GM21515 (cell line): ENCODE data around the gene TFAP2D.

Experiments
- ATAC-seq: cut with Tn5 transposase; IDR thresholded peaks from one replicate; pipeline ENCODE4 v1.9.1; 2021; ENCODE audit not compliant: unreplicated experiment

Gene TFAP2D

GRCh38 chr6:50718566-50718965, 5.2 kb downstream of the TFAP2D start:
- no peak for ATAC-seq

GRCh38 chr6:50720623-50721022, 7.3 kb downstream of the TFAP2D start:
- no peak for ATAC-seq

- no peak for ATAC-seq
Observed at GRCh38 chr6:50721978-50722377, 8.7 kb downstream of the TFAP2D start.

GRCh38 chr6:50722829-50723554, 9.7 kb downstream of the TFAP2D start:
- no peak for ATAC-seq

- ATAC-seq = no peak
Observed at GRCh38 chr6:50724381-50725124, 11.2 kb downstream of the TFAP2D start.

GRCh38 chr6:50734488-50734887, 21.2 kb downstream of the TFAP2D start:
- no peak for ATAC-seq

GRCh38 chr6:50742161-50742560, 28.8 kb downstream of the TFAP2D start:
- no peak for ATAC-seq

- no peak for ATAC-seq
Observed at GRCh38 chr6:50744976-50745375, 31.6 kb downstream of the TFAP2D start.

GRCh38 chr6:50762798-50763197, 49.5 kb downstream of the TFAP2D start:
- no peak for ATAC-seq

GRCh38 chr6:50778696-50779095, 65.4 kb downstream of the TFAP2D start:
- no peak for ATAC-seq

- no peak for ATAC-seq
Observed at GRCh38 chr6:50780382-50780781, 67.1 kb downstream of the TFAP2D start.

GRCh38 chr6:50785921-50786320, 72.6 kb downstream of the TFAP2D start:
- ATAC-seq = no peak

GRCh38 chr6:50791900-50792508, 78.7 kb downstream of the TFAP2D start:
- peak; percentile 75 for ATAC-seq

GRCh38 chr6:50792771-50793170, 79.4 kb downstream of the TFAP2D start:
- no peak for ATAC-seq

- no peak for ATAC-seq
Observed at GRCh38 chr6:50795574-50795973, 82.2 kb downstream of the TFAP2D start.

GRCh38 chr6:50804283-50804682, 91.0 kb downstream of the TFAP2D start:
- no peak for ATAC-seq

- no peak for ATAC-seq
Observed at GRCh38 chr6:50807035-50807434, 93.7 kb downstream of the TFAP2D start.

- peak; percentile 59 for ATAC-seq
Observed at GRCh38 chr6:50815436-50816114, 102.2 kb downstream of the TFAP2D start.

GRCh38 chr6:50816115-50816675, 102.9 kb downstream of the TFAP2D start:
- ATAC-seq = peak; percentile 84

GRCh38 chr6:50816947-50817645, 103.8 kb downstream of the TFAP2D start:
- no peak for ATAC-seq

- ATAC-seq = no peak
Observed at GRCh38 chr6:50817646-50817950, 104.3 kb downstream of the TFAP2D start.
